Nephron progenitor cell (in vitro differentiated cells): Measurements from ENCODE around the gene NIPAL3.
A peak's percentile ranks its signal among the peaks of the same experiment; 100 is the strongest.

Source experiments
- DNase-seq: peaks from one replicate; pipeline ENCODE4 v3.0.0; 2021
- H3K27ac Mint-ChIP-seq: 2 replicates; pipeline ENCODE4 v1.8.0; 2021; ENCODE audit warnings: mild to moderate bottlenecking, moderate library complexity, mixed read lengths
- H3K27me3 Mint-ChIP-seq: 2 replicates; pipeline ENCODE4 v1.8.0; 2021; ENCODE audit warnings: mild to moderate bottlenecking, low read depth, mixed read lengths; ENCODE audit not compliant: poor library complexity
- H3K36me3 Mint-ChIP-seq: 2 replicates; pipeline ENCODE4 v1.8.0; 2021; ENCODE audit warnings: low read depth, mixed read lengths
- H3K4me1 Mint-ChIP-seq: 2 replicates; pipeline ENCODE4 v1.8.0; 2021; ENCODE audit warnings: mixed read lengths
- H3K4me3 Mint-ChIP-seq: 2 replicates; pipeline ENCODE4 v1.8.0; 2021; ENCODE audit warnings: mild to moderate bottlenecking, moderate library complexity, mixed read lengths
- H3K9me3 Mint-ChIP-seq: 2 replicates; pipeline ENCODE4 v1.8.0; 2021; ENCODE audit warnings: mild to moderate bottlenecking, moderate library complexity, mixed read lengths
- CTCF ChIP-seq: fragments of 200-600 bp; sonication (generic); IDR thresholded peaks from 2 replicates; pipeline ENCODE4 v1.5.0; 2021; ENCODE audit warnings: antibody characterized with exemption

Gene NIPAL3

DNA sequence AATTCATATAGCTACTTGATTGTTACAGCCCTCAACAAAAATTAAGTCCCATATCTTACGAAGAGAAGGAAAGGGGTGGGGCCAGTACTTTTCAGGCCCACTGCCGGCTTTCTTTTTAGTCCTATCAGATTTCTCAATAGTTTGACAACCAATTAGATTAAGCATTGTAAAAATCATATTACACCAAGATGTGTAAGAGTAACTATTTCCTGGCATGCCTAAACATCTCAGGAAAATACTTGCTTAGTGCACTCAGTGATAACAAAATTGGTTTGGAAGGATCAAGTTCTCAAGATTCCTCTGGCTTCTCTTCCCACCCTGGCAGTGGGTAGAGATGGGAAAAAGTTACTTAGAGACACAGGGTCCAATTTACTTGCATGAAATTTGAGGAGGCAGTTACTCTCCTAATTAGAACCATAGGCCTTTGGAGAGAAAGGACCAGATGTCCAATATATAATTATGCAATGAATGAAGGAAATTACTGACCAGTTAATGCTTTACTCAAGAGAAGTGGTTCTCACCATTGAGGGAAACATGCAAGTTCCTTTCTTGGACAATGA, 32.1 kb upstream of the NIPAL3 start:
- H3K27ac Mint-ChIP-seq, result no peak overlapping the region

GRCh38 chr1:24384251-24385090, 31.1 kb upstream of the NIPAL3 start:
- no peak for TF ChIP-seq CTCF
- no peak for DNase-seq
- Mint-ChIP-seq H3K4me1 (peaks cover 5% of the 10 kb centered on the region), H3K27ac (no peak overlapping the region), H3K36me3 (peaks cover 25% of the 10 kb centered on the region), H3K27me3 (no peaks in the 10 kb centered on the region), H3K4me3 (no peak overlapping the region), H3K9me3 (no peaks in the 10 kb centered on the region)

More for the DNA sequence above, 32.1 kb upstream of the NIPAL3 start:
- no peak for TF ChIP-seq CTCF
- Mint-ChIP-seq H3K4me3 (no peak overlapping the region), H3K36me3 (peaks cover 34% of the 10 kb centered on the region), H3K4me1 (peaks cover 5% of the 10 kb centered on the region), H3K9me3 (no peaks in the 10 kb centered on the region), H3K27me3 (no peaks in the 10 kb centered on the region)
- no peak for DNase-seq

DNA sequence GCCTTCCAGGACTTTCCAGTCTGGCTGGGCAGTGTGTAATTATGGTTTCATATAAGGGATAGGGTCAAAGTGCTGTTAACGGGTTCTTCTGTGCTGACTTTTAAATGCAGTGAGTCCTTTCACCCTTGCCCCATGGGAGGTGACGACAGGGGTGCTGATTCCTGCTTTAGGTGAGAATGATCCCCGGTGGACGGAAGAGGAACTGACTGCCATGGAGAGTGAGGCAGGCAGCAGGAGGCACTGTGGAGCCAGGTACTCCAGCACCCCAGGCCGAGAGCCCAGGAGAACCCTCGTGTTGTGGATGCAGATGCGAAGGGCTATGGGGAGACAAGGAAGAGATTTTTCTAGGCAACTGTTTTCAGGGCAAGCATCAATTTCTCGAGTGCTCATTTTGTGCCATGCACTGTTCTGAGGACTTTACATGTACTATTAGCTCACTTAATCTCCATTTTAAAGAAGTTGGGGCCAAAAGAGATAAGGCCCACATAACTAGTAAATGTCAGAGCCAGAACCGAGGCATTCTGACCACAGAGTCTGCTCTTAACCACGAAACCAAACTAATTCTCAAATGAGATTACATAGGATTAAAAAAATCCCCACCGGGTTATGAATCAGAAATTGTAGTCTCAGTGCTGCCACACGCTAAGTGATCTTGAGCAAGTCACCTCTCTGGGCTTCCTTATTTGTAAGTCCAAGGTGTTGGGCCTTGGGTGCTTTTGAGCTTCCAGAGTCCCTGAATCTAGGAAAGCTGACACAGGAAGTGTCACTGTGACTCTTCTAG, 30.3 kb upstream of the NIPAL3 start:
- peak; percentile 33 for TF ChIP-seq CTCF
- Mint-ChIP-seq H3K27me3 (no peaks in the 10 kb centered on the region), H3K4me1 (peaks cover under 1% of the 10 kb centered on the region), H3K36me3 (peaks cover 23% of the 10 kb centered on the region), H3K9me3 (no peaks in the 10 kb centered on the region), H3K4me3 (no peak overlapping the region), H3K27ac (peak overlapping the region; percentile 20)
- no peak for DNase-seq

DNA sequence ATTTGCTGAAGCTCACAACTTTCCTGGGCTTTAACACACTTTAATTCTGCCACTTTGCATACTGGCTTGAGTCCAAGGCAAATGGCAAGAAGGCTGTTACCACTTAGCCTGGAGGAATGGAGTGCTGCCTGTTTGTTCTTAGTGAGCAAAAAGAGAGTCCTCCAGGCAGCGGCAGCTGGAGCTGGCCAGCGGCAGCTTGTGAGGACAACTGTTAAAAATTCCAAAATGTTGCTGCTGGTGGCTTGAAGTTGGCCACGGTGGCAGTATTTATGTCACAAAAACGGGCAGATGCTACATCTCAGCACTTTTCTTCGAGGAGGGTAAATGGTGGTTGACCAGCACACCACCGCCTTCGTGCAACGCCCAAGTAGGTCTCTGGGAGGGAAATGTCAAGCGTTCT, 29.4 kb upstream of the NIPAL3 start:
- H3K4me3 Mint-ChIP-seq, result no peak overlapping the region
- no peak for DNase-seq
- H3K27me3 Mint-ChIP-seq, result no peaks in the 10 kb centered on the region
- peaks cover 3% of the 10 kb centered on the region for H3K4me1 Mint-ChIP-seq
- TF ChIP-seq CTCF, result no peak
- H3K9me3 Mint-ChIP-seq, result no peaks in the 10 kb centered on the region
- peaks cover 23% of the 10 kb centered on the region for H3K36me3 Mint-ChIP-seq
- H3K27ac Mint-ChIP-seq, result no peak overlapping the region

GRCh38 chr1:24386931-24387330, 28.7 kb upstream of the NIPAL3 start:
- no peaks in the 10 kb centered on the region for H3K9me3 Mint-ChIP-seq
- H3K36me3 Mint-ChIP-seq, result peaks cover 23% of the 10 kb centered on the region
- no peaks in the 10 kb centered on the region for H3K27me3 Mint-ChIP-seq
- H3K27ac Mint-ChIP-seq, result no peak overlapping the region
- DNase-seq, result no peak
- TF ChIP-seq CTCF, result no peak
- H3K4me3 Mint-ChIP-seq, result no peak overlapping the region
- peaks cover 10% of the 10 kb centered on the region for H3K4me1 Mint-ChIP-seq
